ENCODE results near the gene ARHGAP1. TPM values are rescaled to one million over a fixed set of nuclear protein-coding genes. Genes with fewer than 3 reads are reported as not detected.
A peak's percentile ranks its signal among the peaks of the same experiment; 100 is the strongest.
"Not testable (repeated sequence)": the region's sequence is repeated elsewhere in the genome, so short reads cannot be mapped to it uniquely, and the experiment has no call there.

Gene ARHGAP1
- total RNA-seq, 1 donor from 2014 or later: 80.3 TPM

DNA sequence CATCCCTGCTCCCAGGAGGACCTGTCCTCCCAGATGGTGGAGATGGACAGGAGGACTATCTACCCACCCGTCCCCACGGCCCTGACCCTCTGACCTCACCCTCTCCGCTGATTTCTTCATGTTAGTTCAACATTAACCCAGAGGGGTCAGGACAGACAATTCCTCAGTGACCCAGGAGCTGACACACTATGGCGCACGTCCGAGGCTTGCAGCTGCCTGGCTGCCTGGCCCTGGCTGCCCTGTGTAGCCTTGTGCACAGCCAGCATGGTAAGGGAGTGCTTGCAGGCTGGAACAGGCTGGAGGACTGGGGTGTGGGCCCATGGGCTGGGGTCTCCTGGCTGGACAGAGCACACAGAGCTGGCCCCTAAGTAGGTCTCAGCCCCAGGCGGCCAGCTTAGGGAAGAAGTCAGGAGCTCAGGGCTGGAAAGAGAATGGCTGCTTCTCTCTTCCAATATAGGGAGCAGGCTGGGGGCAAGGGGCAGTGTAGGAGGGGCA is 18.7 kb upstream of the ARHGAP1 start, which contains the start of gene F2:
TSS of gene F2 (plus strand) at position 166 of the 495 bp plus-strand sequence. CDS start at position 189, 23 bp downstream.
- H3K27me3 ChIP-seq: no peaks in the 10 kb centered on the region
- H3K4me3 ChIP-seq: no peak within 1 kb of the TSS
- no peak within 1 kb of the TSS for H3K27ac ChIP-seq
- DNase-seq (ENCODE audit: extremely low spot score in 2 of 2): no peak
- H3K36me3 ChIP-seq: no peaks in the 10 kb centered on the region
- no peaks in the 10 kb centered on the region for H3K9me3 ChIP-seq
- no peaks in the 10 kb centered on the region for H3K4me1 ChIP-seq
- TF ChIP-seq POLR2A (IDR thresholded peaks at IDR 0.05) (no peak), POLR2AphosphoS5 (IDR thresholded peaks at IDR 0.05; ENCODE audit: insufficient read depth in 1 of 2, low read depth in 1 of 2) (no peak)
- TF ChIP-seq, protein P1, sequence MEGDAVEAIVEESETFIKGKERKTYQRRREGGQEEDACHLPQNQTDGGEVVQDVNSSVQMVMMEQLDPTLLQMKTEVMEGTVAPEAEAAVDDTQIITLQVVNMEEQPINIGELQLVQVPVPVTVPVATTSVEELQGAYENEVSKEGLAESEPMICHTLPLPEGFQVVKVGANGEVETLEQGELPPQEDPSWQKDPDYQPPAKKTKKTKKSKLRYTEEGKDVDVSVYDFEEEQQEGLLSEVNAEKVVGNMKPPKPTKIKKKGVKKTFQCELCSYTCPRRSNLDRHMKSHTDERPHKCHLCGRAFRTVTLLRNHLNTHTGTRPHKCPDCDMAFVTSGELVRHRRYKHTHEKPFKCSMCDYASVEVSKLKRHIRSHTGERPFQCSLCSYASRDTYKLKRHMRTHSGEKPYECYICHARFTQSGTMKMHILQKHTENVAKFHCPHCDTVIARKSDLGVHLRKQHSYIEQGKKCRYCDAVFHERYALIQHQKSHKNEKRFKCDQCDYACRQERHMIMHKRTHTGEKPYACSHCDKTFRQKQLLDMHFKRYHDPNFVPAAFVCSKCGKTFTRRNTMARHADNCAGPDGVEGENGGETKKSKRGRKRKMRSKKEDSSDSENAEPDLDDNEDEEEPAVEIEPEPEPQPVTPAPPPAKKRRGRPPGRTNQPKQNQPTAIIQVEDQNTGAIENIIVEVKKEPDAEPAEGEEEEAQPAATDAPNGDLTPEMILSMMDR (IDR thresholded peaks at IDR 0.05): no peak
- intact Hi-C loops (cut with DNase I): no loop called here

DNA sequence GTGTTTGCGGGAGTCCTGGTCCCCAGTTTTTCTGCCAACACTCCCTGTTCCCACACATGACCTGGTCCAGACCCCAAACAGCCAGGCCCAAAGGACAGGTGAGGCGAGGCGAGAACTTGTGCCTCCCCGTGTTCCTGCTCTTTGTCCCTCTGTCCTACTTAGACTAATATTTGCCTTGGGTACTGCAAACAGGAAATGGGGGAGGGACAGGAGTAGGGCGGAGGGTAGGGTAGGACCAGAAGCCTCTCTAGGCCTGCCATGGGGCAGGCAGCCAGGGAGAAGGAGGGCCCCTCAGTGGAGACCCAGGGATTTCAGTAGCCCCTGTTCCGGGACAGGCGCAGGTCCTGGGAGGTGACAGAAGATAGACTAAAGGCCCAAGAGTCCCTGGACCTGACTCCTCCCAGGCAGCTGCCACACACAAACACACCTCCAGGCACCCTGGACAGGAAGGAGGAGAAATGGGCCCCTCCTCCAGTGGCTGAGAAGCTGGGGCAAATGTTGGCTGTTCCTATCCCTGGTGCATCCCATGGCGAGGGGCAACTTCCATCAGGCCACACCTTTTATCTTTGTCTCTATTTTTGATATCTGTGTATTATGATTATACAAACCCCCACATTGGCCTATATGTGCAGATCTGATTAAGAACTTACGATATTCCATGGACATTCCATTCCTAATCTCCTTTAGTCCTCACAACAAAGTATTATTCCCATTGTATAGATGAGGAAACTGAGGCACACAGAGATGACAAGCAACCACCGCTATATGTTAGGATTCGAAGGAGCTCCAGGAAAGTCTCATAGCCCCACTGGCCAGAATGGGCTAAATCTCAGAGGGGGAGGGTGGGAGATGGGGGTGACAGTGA is 18.0 kb upstream of the ARHGAP1 start:
- no peak for DNase-seq (ENCODE audit: extremely low spot score in 2 of 2)
- Histone ChIP-seq H3K4me3 (no peak overlapping the region), H3K9me3 (no peaks in the 10 kb centered on the region), H3K27ac (no peak overlapping the region), H3K27me3 (no peaks in the 10 kb centered on the region), H3K4me1 (no peaks in the 10 kb centered on the region), H3K36me3 (no peaks in the 10 kb centered on the region)
- intact Hi-C loops (cut with DNase I): no loop called here
- no peak for TF ChIP-seq POLR2AphosphoS5 (IDR thresholded peaks at IDR 0.05; ENCODE audit: insufficient read depth in 1 of 2, low read depth in 1 of 2)
- TF ChIP-seq, protein P1 (IDR thresholded peaks at IDR 0.05): no peak
- no peak for TF ChIP-seq POLR2A (IDR thresholded peaks at IDR 0.05)

DNA sequence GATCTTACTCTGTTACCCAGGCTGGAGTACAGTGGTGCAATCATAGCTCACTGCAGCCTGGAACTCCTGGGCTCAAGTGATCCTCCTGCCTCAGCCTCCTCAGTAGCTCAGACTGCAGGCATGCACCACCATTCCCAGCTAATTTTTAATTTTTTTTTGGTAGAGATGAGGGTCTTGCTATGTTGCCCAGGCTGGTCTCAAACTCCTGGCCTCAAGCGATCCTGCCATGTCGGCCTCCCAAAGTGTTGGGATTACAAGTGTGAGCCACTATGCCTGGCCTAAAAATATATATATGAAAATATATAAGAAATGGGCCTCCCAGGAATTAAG is 17.4 kb upstream of the ARHGAP1 start:
- H3K27me3 ChIP-seq; intact Hi-C loops (cut with DNase I); H3K36me3 ChIP-seq; H3K27ac ChIP-seq; H3K4me3 ChIP-seq; H3K4me1 ChIP-seq; H3K9me3 ChIP-seq; DNase-seq (ENCODE audit: extremely low spot score in 2 of 2): not testable (repeated sequence)

DNA sequence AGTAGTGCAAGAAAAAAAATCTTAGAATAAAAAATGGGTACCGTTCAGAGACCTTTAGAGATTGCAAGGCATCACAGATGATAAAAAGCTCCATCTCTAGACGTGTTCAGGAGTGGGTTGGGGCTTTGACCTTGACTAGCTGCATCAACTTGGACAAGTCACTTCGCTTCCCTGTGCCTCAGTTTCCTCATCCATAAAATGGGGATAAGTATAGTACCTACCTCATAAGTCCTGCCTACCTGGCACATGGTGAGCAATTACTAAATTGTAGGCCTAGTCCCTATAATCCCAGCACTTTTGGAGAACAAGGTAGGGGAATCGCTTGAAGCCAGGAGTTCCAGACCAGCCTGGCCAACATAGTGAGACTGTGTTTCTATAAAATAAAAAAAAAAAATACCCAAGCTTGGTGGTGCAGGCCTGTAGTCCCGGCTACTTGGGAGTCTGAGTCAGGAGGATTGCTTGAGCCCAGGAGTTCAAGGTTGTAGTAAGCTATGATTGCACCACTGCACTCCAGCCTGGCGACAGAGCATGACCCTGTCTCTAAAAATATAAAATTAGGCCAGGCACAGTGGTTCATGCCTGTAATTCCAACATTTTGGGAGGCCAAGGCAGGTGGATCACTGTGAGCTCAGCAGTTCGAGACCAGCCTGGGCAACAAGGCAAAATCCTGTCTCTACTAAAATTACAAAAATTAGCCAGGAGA is 12.6 kb upstream of the ARHGAP1 start:
- no peaks in the 10 kb centered on the region for H3K36me3 ChIP-seq
- no peak overlapping the region for H3K4me3 ChIP-seq
- peaks cover 7% of the 10 kb centered on the region for H3K4me1 ChIP-seq
- intact Hi-C loops (cut with DNase I): no loop called here
- no peaks in the 10 kb centered on the region for H3K27me3 ChIP-seq
- H3K27ac ChIP-seq: peak overlapping the region; percentile 85
- TF ChIP-seq POLR2AphosphoS5 (IDR thresholded peaks at IDR 0.05; ENCODE audit: insufficient read depth in 1 of 2, low read depth in 1 of 2) (no peak), POLR2A (IDR thresholded peaks at IDR 0.05) (no peak)
- TF ChIP-seq, protein P1 (IDR thresholded peaks at IDR 0.05): no peak
- H3K9me3 ChIP-seq: no peaks in the 10 kb centered on the region
- DNase-seq (ENCODE audit: extremely low spot score in 2 of 2): no peak

GRCh38 chr11:46711303-46711702 is 10.9 kb upstream of the ARHGAP1 start:
- no peak overlapping the region for H3K4me3 ChIP-seq
- no peaks in the 10 kb centered on the region for H3K9me3 ChIP-seq
- intact Hi-C loops (cut with DNase I): no loop called here
- TF ChIP-seq POLR2A (IDR thresholded peaks at IDR 0.05): no peak
- peak in 1 of 2 donors; percentile 5 for TF ChIP-seq POLR2AphosphoS5 (IDR thresholded peaks at IDR 0.05; ENCODE audit: insufficient read depth in 1 of 2, low read depth in 1 of 2)
- TF ChIP-seq, protein P1 (IDR thresholded peaks at IDR 0.05): no peak
- H3K36me3 ChIP-seq: peaks cover 0 to 11% of the 10 kb centered on the region in 2 donors
- H3K27ac ChIP-seq: peak overlapping the region; percentile 85
- peaks cover 7% of the 10 kb centered on the region for H3K4me1 ChIP-seq
- no peaks in the 10 kb centered on the region for H3K27me3 ChIP-seq
- DNase-seq (ENCODE audit: extremely low spot score in 2 of 2): no peak

Measured in vagina (tissue), 2 donors.